HUDEP-2 (cell line): ENCODE results near the gene HYI.
"Not testable (repeated sequence)": the region's sequence is repeated elsewhere in the genome, so short reads cannot be mapped to it uniquely, and the experiment has no call there.

Source experiments
- DNase-seq, 76 experiments: peaks; one replicate each; lab custom pipeline; 2025; ENCODE audit not compliant: unreplicated experiment in 76 of 76; lab: John Stamatoyannopoulos, UW

HYI gene

GRCh38 chr1:43432171-43432860, 21.4 kb downstream of the HYI start:
- no peak for DNase-seq

GRCh38 chr1:43431676-43432075, 22.1 kb downstream of the HYI start:
- DNase-seq = no peak

DNA sequence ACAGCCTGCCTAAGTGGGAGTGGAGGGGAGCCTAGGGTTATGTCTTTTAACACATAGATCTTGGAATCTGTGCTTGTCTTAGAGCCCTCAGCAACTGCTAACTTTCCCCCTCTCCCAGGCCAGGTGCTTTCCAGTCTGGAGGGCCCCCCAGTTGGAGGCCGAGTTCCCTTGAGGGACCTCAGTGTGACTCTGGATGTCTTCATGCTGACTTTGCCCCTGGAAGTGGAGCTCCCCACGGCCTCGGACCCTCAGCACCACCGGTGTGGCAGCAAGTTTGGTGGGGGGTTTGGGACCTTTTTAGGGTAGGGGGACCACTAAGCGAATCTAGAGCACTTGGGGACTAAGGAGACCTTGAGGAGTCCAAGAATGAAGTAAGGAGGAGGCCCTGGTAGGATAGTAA, 22.9 kb downstream of the HYI start:
- no peak for DNase-seq

GRCh38 chr1:43427941-43428340, 25.8 kb downstream of the HYI start:
- no peak for DNase-seq

GRCh38 chr1:43427524-43427923, 26.2 kb downstream of the HYI start:
- no peak for DNase-seq

DNA sequence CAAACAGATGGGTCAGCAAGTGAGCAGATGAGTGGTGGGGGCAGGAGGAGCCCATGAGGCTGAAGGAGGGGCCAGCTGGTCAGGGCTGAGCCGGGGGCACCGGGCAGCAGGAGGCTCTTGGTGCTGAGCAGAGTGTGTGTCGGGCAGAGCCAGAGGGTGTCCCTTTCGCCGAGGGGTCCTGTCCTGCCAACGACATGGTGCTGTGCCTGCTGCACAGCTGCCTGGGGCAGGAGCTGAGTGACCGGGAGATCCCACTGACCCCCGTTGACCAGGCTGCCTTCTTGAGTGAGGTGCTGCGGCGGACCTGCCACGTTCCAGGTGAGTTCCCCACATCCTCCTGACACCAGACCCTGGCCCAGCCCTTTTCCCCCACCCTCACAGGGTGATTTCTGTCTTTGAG, 27.5 kb downstream of the HYI start:
- no peak for DNase-seq

DNA sequence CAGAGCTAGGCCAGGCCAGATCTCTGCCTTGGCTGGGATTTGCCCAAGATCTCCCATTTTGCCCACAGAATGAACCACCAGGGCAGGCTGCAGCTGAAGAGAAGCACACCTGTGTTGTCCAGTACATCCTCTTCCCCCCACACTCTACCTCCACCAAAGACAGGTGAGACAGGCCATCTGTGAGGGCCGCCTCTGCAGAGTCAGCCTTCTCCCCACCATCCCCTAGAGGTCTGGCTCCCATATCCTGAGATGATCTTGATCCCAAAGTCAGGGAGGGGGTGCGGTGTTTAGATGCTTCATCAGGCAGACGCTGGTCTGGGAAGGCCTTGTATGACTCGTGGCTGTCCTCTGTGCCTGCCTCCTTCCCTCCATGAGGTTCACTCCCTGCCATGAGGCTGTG, 28.7 kb downstream of the HYI start:
- DNase-seq = no peak

DNA sequence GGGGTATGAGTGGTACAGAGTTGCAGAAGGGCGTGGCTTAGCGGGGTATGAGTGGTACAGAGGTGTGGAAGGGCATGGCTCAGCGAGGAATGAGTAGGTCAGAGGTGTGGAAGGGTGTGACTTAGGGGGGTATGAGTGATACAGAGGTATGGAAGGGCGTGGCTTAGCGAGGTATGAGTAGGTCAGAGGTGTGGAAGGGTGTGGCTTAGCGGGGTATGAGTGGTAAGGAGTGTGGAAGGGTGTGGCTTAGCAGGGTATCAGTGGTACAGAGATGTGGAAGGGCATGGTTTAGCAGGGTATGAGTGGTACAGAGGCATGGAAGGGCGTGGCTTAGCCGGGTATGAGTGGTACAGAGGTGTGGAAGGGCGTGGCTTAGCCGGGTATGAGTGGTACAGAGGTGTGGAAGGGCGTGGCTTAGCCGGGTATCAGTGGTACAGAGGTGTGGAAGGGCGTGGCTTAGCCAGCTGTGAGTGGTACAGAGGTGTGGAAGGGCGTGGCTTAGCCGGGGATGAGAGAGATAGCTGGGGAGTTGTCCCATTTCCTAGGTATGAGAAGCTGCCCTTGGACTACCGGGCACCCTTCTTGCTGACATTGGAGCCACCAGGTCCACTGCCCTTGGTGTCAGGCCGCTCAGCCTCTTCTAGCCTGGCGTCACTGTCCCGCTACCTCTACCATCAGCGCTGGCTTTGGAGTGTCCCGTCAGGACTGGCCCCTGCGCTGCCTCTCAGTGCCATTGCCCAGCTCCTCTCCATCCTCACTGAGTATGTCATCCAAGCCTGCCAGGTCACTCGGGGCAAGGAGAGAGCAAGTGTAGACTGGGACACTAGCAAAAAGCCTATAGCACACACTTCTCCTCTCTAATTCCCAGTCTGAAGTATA, 29.8 kb downstream of the HYI start:
- peak in 1 of 76 experiments; percentile 7 for DNase-seq

DNA sequence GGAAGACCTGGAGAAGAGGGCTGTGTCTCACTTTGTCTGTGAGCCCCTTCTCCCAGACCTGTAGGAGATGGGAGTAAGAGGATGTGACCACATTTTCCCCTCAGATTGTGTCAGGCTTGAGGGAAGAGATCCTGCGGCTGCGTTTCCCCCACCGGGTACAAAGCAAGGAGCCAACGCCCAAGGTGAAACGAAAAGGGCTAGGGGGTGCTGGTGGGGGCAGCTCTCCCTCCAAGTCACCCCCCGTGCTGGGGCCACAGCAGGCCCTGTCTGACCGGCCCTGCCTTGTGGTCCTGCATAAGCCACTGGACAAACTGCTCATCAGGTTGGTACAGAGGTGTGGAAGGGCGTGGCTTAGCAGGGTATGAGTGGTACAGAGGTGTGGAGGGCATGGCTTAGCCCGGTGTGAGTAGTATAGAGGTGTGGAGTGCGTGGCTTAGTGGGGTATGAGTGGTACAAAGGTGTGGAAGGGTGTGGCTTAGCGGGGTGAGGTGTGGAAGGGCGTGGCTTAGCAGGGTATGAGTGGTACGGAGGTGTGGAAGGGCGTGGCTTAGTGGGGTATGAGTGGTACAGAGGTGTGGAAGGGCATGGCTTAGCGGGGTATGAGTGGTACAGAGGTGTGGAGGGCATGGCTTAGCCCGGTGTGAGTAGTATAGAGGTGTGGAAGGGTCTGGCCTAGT, 30.6 kb downstream of the HYI start:
- DNase-seq = no peak

GRCh38 chr1:43421976-43422750, 31.6 kb downstream of the HYI start:
- no peak for DNase-seq

- DNase-seq = no peak
Measured at GRCh38 chr1:43421396-43421795, 32.3 kb downstream of the HYI start.

- DNase-seq = no peak
Measured at GRCh38 chr1:43420874-43421273, 32.9 kb downstream of the HYI start.

- DNase-seq = no peak
Measured at GRCh38 chr1:43419627-43420425, 33.9 kb downstream of the HYI start.

- no peak for DNase-seq
Measured at GRCh38 chr1:43418858-43419257, 34.9 kb downstream of the HYI start.

DNA sequence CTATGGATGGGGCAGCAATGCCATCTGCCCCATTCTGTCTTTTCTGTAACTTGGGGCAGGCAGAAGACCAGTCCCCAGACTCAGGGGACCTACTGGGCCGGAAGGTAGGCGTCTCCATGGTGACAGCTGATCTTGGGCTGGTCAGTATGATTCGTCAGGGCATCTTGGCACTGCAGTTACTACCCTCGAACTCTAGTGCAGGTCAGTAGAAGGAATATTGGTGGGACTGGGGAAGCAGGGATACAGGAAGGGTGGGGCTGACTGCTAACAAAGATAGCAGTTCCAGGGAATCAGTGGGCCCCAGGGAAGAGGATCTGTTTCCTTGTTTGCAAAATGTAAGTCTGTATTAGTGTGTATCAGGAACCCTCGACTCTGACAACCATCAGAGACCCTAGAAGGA, 37.8 kb downstream of the HYI start:
- DNase-seq = no peak

GRCh38 chr1:43414634-43415223, 39.0 kb downstream of the HYI start:
- DNase-seq = peak in 63 of 76 experiments; percentile 1 to 79 (median 52)

GRCh38 chr1:43413426-43413825, 40.3 kb downstream of the HYI start:
- not testable (repeated sequence) for DNase-seq

- no peak for DNase-seq
Measured at GRCh38 chr1:43410571-43410970, 43.2 kb downstream of the HYI start.

GRCh38 chr1:43405876-43406234, 47.9 kb downstream of the HYI start:
- no peak for DNase-seq
